Adrenal gland (tissue), 12 donors: ENCODE data around the gene GNAQ. TPM values are rescaled to one million over a fixed set of nuclear protein-coding genes. Genes with fewer than 3 reads are reported as not detected.

Experiments
- DNase-seq, 7 donors: peaks; one replicate each; pipeline ENCODE4 v3.0.0-alpha.2; 2019 to 2020
- H3K27ac ChIP-seq, 5 donors: fragments of 200-600 bp; sonication (generic) in 4 of 5; 1 replicate in 3 of 5; 2 replicates in 2 of 5; pipeline versions ENCODE4 v1.5.1 to v1.8.0; 2016 to 2020; ENCODE audit warnings: mild to moderate bottlenecking in 1 of 5
- H3K27me3 ChIP-seq: fragments of 200-600 bp; 2 replicates; pipeline ENCODE4 v1.8.0; 2021
- H3K36me3 ChIP-seq, 2 donors: fragments of 200-600 bp; replicated peaks in 1 of 2; 1 replicate in 1 of 2; 2 replicates in 1 of 2; pipeline versions ENCODE4 v1.5.1 to v1.8.0; 2018 to 2022
- H3K4me1 ChIP-seq, 2 donors: fragments of 200-600 bp; replicated peaks in 1 of 2; 1 replicate in 1 of 2; 2 replicates in 1 of 2; pipeline versions ENCODE4 v1.5.1 to v1.8.0; 2018 to 2021
- H3K4me3 ChIP-seq, 4 donors: fragments of 200-600 bp; sonication (generic) in 3 of 4; one replicate each; pipeline ENCODE4 v1.5.1; 2016 to 2018
- H3K9me3 ChIP-seq, 3 donors: fragments of 200-600 bp; sonication (generic) in 1 of 3; replicated peaks in 1 of 3; 1 replicate in 2 of 3; 2 replicates in 1 of 3; pipeline versions ENCODE4 v1.5.1 to v1.8.0; 2016 to 2021
- POLR2A ChIP-seq, 2 donors: fragments of 450-650 bp; IDR thresholded peaks; one replicate each; pipeline ENCODE4 v1.6.1; 2017; ENCODE audit warnings: antibody characterized with exemption in 2 of 2, mild to moderate bottlenecking in 2 of 2, moderate library complexity in 1 of 2
- WGBS, 4 donors: extraction: QIAGEN DNeasy Blood & Tissue Kit in 2 of 4; methylation state at CpG; one replicate each; pipeline versions ENCODE4 v1.1.5 to v1.1.7; 2013 to 2017; 5-methylcytosine and 5-hydroxymethylcytosine counted together
- intact Hi-C, 2 donors: fragments of 100-400 bp; cut with DNase I; formaldehyde crosslinking; loops; one replicate each; pipeline versions ENCODE4 v1.14.1 to v1.15.0; 2022 to 2023
- polyA plus RNA-seq, 3 donors: library from polyadenylated mRNA; stranded (reverse); fragments of 200-250 nt in 2 of 3; fragments of 350-450 nt in 1 of 3; fragmentation: Illumina TruSeq in 1 of 3; extraction: RNeasy Lipid Tissue Mini Kit (QIAGEN cat#74804) in 1 of 3; gene quantifications; one replicate each; pipeline ENCODE4 v1.2.3, GENCODE V29; 2013 to 2014
- total RNA-seq, 9 donors: library from RNA; depleted of rRNA in 4 of 9; stranded (reverse); fragments of >200 nt in 4 of 9; fragments of 120-200 nt in 1 of 9; fragmentation: NEBNext Ultra II Directional in 1 of 9; extraction: Animal tissue kit (Norgen Biotek cat#: 25700) in 1 of 9; gene quantifications; one replicate each; pipeline versions ENCODE4 v1.1.0 to v1.2.4, GENCODE V29; 2013 to 2023
- TF ChIP-seq, protein P1 (sequence below), 6 experiments: fragments of 450-650 bp in 4 of 6; fragments of 200-600 bp in 2 of 6; sonication (generic) in 1 of 6; IDR thresholded peaks; 1 replicate in 5 of 6; 2 replicates in 1 of 6; pipeline versions ENCODE4 v1.5.1 to v1.8.0; 2016 to 2021; ENCODE audit warnings: antibody characterized with exemption in 6 of 6, mild to moderate bottlenecking in 2 of 6, moderate library complexity in 1 of 6
- donor health status: healthy with polysubstance abuse.
- donor health status: Bipolar disorder and iron deficiency.
- donor health status: DM: yes; HTN: yes; CAD: no.
- donor health status: DM: no; HTN: no; CAD: no.
- donor health status: DM: no; HTN: no; CAD: no.
- donor health status: DM: yes; HTN: yes; CAD: no.

GNAQ gene
- total and polyA plus RNA-seq, 12 donors, result 15.8 to 71.7 (median 45.1) TPM

DNA sequence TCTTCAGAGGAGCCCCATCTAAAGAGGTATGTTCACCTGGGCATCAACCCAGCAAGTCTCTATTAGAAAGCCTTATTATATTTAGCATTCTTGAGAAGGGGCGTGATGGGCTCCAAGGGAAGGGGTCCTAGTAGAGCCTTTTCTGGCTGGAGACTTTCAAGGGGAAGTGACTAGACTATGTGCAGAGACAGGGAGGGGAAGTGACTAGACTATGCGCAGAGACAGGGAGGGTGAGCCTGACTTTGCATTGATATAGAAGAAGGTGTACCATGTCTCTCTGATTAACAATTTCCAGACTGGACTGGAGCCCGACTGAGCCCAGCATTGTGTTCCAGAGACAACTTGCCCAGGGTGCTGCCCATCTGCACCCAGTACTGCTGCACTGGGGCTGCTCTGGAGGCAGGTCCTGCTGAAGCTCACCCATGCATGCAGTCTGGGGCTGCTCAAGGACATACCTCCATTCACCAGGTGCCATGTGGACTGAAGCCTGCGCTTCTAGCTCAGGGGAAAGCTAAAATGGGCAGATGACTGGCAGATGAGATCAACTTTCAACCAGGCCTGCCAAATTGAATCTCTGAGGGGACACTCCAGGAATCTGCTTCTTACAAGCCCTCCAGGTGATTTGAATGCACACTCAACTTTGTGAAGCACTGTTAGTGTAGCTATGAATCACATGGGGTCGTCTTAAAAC is 300.5 kb downstream of the GNAQ start:
- no peaks in the 10 kb centered on the region for H3K9me3 ChIP-seq
- H3K27ac ChIP-seq, result no peak overlapping the region
- H3K36me3 ChIP-seq, result peaks cover 0 to 14% of the 10 kb centered on the region in 2 donors
- H3K4me1 ChIP-seq, result peaks cover 0 to 16% of the 10 kb centered on the region in 2 donors
- TF ChIP-seq, protein P1, sequence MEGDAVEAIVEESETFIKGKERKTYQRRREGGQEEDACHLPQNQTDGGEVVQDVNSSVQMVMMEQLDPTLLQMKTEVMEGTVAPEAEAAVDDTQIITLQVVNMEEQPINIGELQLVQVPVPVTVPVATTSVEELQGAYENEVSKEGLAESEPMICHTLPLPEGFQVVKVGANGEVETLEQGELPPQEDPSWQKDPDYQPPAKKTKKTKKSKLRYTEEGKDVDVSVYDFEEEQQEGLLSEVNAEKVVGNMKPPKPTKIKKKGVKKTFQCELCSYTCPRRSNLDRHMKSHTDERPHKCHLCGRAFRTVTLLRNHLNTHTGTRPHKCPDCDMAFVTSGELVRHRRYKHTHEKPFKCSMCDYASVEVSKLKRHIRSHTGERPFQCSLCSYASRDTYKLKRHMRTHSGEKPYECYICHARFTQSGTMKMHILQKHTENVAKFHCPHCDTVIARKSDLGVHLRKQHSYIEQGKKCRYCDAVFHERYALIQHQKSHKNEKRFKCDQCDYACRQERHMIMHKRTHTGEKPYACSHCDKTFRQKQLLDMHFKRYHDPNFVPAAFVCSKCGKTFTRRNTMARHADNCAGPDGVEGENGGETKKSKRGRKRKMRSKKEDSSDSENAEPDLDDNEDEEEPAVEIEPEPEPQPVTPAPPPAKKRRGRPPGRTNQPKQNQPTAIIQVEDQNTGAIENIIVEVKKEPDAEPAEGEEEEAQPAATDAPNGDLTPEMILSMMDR (IDR thresholded peaks at IDR 0.05), result no peak
- TF ChIP-seq POLR2A (IDR thresholded peaks at IDR 0.05), result no peak
- intact Hi-C loops, result no loop called here
- H3K27me3 ChIP-seq, result no peaks in the 10 kb centered on the region
- WGBS, 4 donors, result 84 to 92% (median 89%) methylated on average over 4 to 5 of the region's 5 CpGs
- no peak for DNase-seq
- H3K4me3 ChIP-seq, result no peak overlapping the region

DNA sequence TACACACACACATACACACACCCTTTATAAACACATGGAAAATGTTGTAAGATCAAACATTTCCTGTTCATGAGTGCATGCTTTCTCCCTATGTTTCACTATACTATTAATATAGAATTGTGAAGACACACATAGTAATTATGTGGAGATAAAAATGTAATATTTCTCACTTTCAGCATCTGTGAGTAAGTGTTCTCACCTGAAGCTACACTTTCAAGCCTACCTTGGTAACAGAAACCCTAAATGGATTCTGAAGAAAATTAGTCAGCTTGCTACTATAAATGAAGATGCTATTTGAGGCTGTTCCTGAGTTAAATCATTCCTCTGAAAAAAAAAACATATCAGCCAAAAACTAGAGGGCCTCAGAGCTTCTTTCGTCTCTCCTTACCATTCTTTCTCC is 302.4 kb downstream of the GNAQ start:
- no peaks in the 10 kb centered on the region for H3K27me3 ChIP-seq
- TF ChIP-seq POLR2A (IDR thresholded peaks at IDR 0.05), result no peak
- TF ChIP-seq, protein P1 (IDR thresholded peaks at IDR 0.05), result no peak
- intact Hi-C loops, result no loop called here
- H3K27ac ChIP-seq, result no peak overlapping the region
- WGBS, 4 donors, result 93 to 96% (median 95%) methylated on average over 1 of the region's 1 CpG
- H3K9me3 ChIP-seq, result no peaks in the 10 kb centered on the region
- peaks cover 0 to 14% of the 10 kb centered on the region in 2 donors for H3K36me3 ChIP-seq
- no peak overlapping the region for H3K4me3 ChIP-seq
- peaks cover 0 to 6% of the 10 kb centered on the region in 2 donors for H3K4me1 ChIP-seq
- DNase-seq, result no peak

DNA sequence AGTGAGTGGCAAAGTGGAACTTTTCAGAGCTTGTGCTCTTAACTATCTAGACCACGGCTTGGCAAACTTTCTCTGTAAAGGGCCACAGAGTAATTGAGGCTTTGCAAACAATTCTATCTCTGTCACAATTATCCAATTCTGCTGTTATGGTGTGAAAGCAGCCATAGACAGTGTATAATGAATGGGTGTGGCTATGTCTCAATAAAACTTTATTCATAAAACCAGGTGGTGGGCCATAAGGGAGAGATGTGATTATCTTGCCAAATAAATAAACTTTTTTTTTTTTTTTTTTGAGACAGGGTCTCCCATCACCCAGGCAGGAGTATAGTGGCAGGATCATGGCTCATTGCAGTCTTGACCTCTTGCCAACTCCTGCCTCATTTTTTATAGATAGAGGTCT is 304.8 kb downstream of the GNAQ start:
- intact Hi-C loops, result no loop called here
- TF ChIP-seq, protein P1 (IDR thresholded peaks at IDR 0.05), result no peak
- TF ChIP-seq POLR2A (IDR thresholded peaks at IDR 0.05), result no peak
- WGBS, 4 donors, result 95 to 100% (median 98%) methylated on average over 1 of the region's 1 CpG

DNA sequence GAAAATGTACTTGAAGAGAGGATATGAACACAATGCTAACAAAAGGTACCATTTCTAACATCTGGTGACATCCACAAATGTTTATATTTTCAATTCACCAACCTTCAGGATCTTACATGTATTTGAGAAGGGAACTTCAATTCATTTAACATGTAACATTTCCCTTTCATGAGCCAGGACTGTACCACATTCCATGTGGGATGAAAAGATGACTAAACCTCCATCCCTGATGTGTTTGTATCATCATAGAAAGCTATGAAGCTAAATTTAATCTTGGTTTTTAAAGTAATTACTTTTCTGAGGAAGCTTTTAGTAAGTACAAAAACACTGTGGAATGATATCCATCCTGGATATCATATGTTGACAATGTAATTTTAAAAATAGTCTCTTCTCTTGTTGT is 305.3 kb downstream of the GNAQ start:
- DNase-seq, result no peak
- Histone ChIP-seq H3K9me3 (no peaks in the 10 kb centered on the region), H3K27me3 (no peaks in the 10 kb centered on the region), H3K4me1 (peaks cover 0 to 6% of the 10 kb centered on the region in 2 donors), H3K36me3 (peaks cover 0 to 14% of the 10 kb centered on the region in 2 donors), H3K27ac (no peak overlapping the region), H3K4me3 (no peak overlapping the region)
- no peak for TF ChIP-seq POLR2A (IDR thresholded peaks at IDR 0.05)
- TF ChIP-seq, protein P1 (IDR thresholded peaks at IDR 0.05), result no peak
- intact Hi-C loops, result no loop called here

More for the DNA sequence above, 304.8 kb downstream of the GNAQ start:
- Histone ChIP-seq H3K27ac (no peak overlapping the region), H3K9me3 (no peaks in the 10 kb centered on the region), H3K4me1 (peaks cover 0 to 6% of the 10 kb centered on the region in 2 donors), H3K36me3 (peaks cover 0 to 14% of the 10 kb centered on the region in 2 donors), H3K4me3 (no peak overlapping the region), H3K27me3 (no peaks in the 10 kb centered on the region)
- no peak for DNase-seq
